ENCODE data around the gene EXOC3.
A peak's percentile ranks its signal among the peaks of the same experiment; 100 is the strongest.

Gene EXOC3

GRCh38 chr5:427415-428087 is 15.4 kb upstream of the EXOC3 start:
- DNase-seq: no peak

- DNase-seq: no peak
Measured at GRCh38 chr5:428219-428618, 14.8 kb upstream of the EXOC3 start.

GRCh38 chr5:428754-429452 is 14.1 kb upstream of the EXOC3 start:
- no peak for DNase-seq

- no peak for DNase-seq
Measured at GRCh38 chr5:429453-430188, 13.4 kb upstream of the EXOC3 start.

GRCh38 chr5:430214-430925 is 12.6 kb upstream of the EXOC3 start:
- DNase-seq: no peak

GRCh38 chr5:431001-431710 is 11.8 kb upstream of the EXOC3 start:
- peak; percentile 6 for DNase-seq

GRCh38 chr5:431711-432050 is 11.3 kb upstream of the EXOC3 start:
- no peak for DNase-seq

- no peak for DNase-seq
Measured at GRCh38 chr5:432201-432927, 10.6 kb upstream of the EXOC3 start.

- no peak for DNase-seq
Measured at GRCh38 chr5:432928-433791, 9.8 kb upstream of the EXOC3 start.

- no peak for DNase-seq
Measured at GRCh38 chr5:433836-434235, 9.1 kb upstream of the EXOC3 start.

- no peak for DNase-seq
Measured at GRCh38 chr5:434443-435146, 8.4 kb upstream of the EXOC3 start.

- no peak for DNase-seq
Measured at GRCh38 chr5:435156-435790, 7.7 kb upstream of the EXOC3 start.

- no peak for DNase-seq
Measured at GRCh38 chr5:435961-436640, 6.9 kb upstream of the EXOC3 start.

GRCh38 chr5:436641-436975 is 6.4 kb upstream of the EXOC3 start:
- no peak for DNase-seq

- DNase-seq: no peak
Measured at GRCh38 chr5:437281-437771, 5.7 kb upstream of the EXOC3 start.

GRCh38 chr5:438481-438981 is 4.4 kb upstream of the EXOC3 start:
- no peak for DNase-seq

- DNase-seq: no peak
Measured at GRCh38 chr5:439181-439580, 3.8 kb upstream of the EXOC3 start.

- no peak for DNase-seq
Measured at GRCh38 chr5:439636-440035, 3.3 kb upstream of the EXOC3 start.
